ENCODE results near the gene ZC3HAV1L. TPM values are rescaled to one million over a fixed set of nuclear protein-coding genes. Genes with fewer than 3 reads are reported as not detected.
"Not testable (repeated sequence)": the region's sequence is repeated elsewhere in the genome, so short reads cannot be mapped to it uniquely, and the experiment has no call there.

The ZC3HAV1L gene
- total RNA-seq, 1 donor from 2014 or later, result 14.2 TPM

DNA sequence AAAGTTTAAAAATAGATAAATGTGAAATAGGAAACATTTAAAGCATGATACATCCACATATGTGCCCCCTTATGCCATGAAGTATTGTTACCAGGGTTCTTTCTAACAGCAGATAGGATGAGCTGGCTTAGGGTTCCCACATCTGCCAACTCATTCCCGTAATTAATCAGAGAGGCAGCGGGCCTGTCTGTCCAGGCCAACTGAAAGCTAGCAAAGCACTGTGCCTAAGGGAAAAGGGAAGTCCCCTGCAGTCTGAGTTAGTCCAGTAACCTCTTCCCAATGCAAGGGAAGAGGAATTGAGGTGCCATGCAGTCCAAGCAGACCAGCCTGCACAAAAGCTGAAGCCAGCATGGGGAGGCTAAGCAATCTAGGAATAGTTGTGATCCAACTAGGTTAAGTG is 18.3 kb upstream of the ZC3HAV1L start:
- no peak for DNase-seq (ENCODE audit: low read depth in 2 of 2)

- no peak for DNase-seq (ENCODE audit: low read depth in 2 of 2)
Measured at GRCh38 chr7:139051655-139052054, 15.8 kb upstream of the ZC3HAV1L start.

DNA sequence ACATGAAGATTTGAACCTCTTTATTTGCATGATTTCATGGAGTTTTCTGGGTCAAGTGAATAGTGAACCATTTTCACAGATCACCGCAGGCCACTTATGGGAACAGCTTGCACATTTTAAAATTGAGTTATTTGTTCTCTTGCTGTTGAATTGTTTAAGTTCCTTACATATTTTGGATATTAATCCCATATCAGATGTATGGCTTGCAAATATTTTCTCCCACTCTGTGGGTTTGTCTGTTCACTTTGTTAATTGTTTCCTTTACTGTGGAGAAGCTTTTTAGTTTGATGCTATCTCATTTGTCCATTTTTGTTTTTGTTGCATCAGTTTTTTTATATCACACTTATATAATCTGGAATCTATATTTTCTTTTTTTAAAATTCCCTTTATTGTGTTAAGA is 14.1 kb upstream of the ZC3HAV1L start:
- no peak for DNase-seq (ENCODE audit: low read depth in 2 of 2)

GRCh38 chr7:139049111-139049510 is 13.3 kb upstream of the ZC3HAV1L start:
- no peak for DNase-seq (ENCODE audit: low read depth in 2 of 2)

- no peak for DNase-seq (ENCODE audit: low read depth in 2 of 2)
Measured at GRCh38 chr7:139047970-139048369, 12.1 kb upstream of the ZC3HAV1L start.

GRCh38 chr7:139046143-139046542 is 10.3 kb upstream of the ZC3HAV1L start:
- DNase-seq (ENCODE audit: low read depth in 2 of 2), result no peak

- DNase-seq (ENCODE audit: low read depth in 2 of 2), result no peak
Measured at GRCh38 chr7:139044813-139045794, 9.3 kb upstream of the ZC3HAV1L start.

DNA sequence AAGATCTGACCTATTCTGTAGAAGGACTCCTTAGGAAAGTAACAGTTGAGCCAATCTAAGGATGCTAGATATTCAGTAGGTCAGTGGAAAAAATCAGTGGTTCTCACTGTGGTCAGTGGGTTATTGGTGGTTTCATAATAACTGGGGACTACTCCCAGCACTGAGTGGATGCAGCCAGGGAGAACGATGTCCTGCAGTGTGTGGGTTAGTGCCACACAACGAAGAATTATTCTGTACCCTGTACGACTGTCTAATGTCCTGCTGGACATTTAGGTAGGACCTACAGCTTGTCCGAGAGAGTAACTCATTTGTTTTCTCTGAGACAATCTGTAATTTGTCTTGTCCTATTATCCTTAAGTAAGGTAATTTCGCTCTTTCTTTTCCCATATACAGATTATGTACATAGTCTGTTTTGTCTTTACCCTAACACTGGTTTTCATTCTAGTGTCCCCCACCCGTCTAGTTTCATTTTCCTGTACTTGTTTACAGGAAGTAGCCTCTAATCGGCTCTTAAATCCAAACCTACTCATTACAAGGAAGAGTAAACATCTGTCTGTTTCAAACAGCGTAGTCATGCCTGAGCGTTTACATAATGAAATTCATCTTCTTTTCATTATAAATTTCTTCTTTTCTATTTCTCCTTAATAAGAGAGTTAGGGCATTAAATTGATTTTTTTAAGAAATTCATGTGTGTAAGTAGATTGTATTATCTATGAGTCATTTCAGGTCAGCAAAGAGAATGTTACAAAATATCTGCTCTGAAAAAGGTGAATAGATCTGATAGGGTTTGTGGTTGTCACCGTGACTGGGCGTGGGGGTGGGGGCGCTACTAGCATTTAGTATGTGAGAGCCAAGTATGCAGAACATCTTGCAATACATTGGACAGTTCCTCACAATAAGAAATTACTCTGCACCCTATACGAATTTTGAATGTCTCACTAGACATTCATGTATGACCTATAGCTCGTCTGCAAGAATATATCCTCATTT is 8.3 kb upstream of the ZC3HAV1L start:
- peak in 1 of 2 donors; percentile 23 for DNase-seq (ENCODE audit: low read depth in 2 of 2)

- DNase-seq (ENCODE audit: low read depth in 2 of 2), result no peak
Measured at GRCh38 chr7:139041378-139042085, 5.7 kb upstream of the ZC3HAV1L start.

DNA sequence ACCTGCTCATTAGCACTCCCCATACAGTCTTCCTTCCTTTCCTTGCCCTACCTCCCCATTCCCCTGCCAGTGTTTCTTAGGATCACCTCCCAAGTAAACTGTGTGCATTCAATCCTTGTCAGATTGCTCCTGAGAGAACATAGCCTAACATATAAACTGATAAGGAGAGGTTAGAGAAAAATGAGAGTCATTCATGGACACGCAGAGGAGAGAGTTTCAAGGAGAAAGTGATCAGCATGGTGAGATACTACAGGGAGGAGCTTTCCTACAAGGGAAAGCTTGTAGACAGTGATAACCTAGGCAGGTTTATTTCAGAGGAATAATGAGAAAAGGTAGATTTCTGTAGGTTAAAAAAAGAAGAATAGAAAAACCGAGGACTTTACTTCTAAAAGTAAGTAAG is 2.8 kb upstream of the ZC3HAV1L start:
- DNase-seq (ENCODE audit: low read depth in 2 of 2), result no peak

DNA sequence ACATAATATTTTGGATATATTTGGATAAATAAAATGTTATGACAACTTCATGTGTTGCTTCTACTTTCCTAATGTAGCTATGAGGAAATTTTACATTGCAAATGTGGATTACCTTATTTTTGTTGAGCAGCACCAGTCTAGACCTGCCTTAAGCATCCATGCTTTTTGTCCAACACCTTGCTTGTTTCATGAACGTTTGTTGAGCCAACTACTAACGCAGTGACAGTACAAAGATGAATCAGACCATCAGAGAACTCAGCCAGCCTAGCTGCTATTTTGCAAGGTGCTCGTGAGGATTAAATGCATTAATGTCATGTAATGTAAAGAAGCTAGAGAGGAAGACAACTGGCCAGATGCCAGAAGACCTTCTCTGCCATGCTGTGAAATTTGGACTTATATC is 1.1 kb upstream of the ZC3HAV1L start:
- no peak for DNase-seq (ENCODE audit: low read depth in 2 of 2)

GRCh38 chr7:139034855-139035585 is 822 bp downstream of the ZC3HAV1L start:
- peak in 1 of 2 donors; percentile 41 for DNase-seq (ENCODE audit: low read depth in 2 of 2)

- DNase-seq (ENCODE audit: low read depth in 2 of 2), result peak in 1 of 2 donors; percentile 22
Measured at GRCh38 chr7:139034336-139034735, 1.5 kb downstream of the ZC3HAV1L start.

DNA sequence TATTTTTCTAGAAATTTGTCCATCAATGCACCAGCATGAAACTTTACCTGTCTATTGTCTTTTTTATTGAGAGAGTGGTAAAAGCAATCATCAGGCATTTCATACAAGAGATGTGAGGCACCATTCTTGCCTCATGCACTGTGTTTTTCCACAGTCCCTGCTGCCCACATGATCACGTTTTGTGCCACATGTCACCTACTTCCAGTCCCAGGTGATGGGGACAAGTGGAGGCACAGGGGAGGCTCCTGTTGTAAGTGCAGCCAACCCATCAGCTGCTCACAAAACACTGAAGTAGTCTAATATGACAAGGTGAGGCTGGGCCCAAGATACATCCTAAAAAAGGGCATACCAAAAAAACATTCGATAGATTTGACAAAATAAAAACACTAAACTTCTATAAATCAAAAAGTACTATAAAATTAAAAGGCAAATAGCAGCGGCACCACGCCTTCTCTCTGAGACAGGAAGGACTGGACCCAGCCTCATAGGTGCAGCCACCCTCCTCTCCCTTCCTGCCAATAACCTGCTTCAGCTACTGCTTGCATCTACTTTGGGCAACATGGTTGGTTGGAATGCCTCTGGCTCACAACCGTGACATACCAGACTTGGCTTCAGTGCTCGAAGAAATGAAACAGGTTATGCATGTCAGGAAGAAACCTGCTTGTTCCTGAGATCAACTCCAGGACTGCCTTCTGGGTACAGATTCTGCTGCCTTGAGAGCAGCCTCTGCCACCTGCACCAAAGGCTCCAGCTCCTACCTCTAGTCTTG is 2.3 kb downstream of the ZC3HAV1L start:
- DNase-seq (ENCODE audit: low read depth in 2 of 2), result no peak

GRCh38 chr7:139032473-139032872 is 3.4 kb downstream of the ZC3HAV1L start:
- no peak for DNase-seq (ENCODE audit: low read depth in 2 of 2)

GRCh38 chr7:139029353-139029752 is 6.5 kb downstream of the ZC3HAV1L start:
- DNase-seq (ENCODE audit: low read depth in 2 of 2), result no peak

GRCh38 chr7:139026551-139026950 is 9.3 kb downstream of the ZC3HAV1L start:
- DNase-seq (ENCODE audit: low read depth in 2 of 2), result no peak

DNA sequence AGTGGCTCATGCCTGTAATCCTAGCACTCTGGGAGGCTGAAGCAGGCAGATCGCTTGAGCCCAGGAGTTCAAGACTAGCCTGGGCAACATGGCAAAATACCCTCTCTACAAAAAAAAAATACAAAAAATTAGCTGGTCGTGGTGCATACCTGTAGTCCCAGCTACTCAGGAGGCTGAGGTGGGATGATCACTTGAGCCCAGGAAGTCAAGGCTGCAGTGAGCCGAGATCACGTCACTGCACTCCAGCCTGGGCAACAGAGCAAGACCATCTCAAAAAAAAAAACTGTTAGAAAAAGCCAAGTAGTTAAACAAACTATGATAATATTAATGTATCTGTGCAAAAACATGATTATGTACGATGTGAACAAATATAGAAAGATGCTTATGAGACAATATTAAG is 10.0 kb downstream of the ZC3HAV1L start:
- DNase-seq (ENCODE audit: low read depth in 2 of 2), result not testable (repeated sequence)

DNA sequence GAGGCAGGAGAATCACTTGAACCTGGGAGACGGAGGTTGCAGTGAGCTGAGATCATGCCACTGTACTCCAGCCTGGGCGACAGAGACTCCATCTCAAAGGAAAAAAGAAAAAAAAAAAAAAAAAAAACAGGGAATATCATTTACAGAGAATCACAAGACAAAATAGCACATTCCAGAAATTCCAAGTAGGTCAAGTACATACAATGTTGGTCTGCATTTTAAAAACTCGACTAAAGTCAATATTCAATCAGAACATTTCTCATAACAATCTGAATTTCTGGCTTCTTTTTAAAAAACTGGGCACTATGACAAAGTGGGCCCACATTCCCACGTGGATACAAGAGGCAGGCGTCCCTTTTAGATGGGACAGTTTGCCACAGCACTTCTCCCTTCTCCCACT is 12.8 kb downstream of the ZC3HAV1L start:
- DNase-seq (ENCODE audit: low read depth in 2 of 2), result no peak

DNA sequence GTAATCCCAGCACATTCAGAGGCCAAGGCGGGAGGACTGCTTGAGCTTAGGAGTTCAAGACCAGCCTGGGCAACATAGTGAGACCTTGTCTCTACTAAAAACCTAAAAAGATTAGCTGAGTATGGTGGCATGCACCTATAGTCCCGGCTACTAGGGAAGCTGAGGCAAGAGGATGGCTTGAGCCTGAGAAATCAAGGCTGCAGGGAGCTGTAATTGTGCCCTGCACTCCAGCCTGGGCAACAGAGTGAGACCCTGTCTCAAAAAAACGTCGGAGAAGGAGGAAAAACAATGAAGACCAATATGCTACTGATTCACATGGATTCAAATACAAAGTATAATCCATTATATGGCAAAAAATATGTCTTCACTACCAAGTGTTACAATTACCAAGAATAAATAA is 13.6 kb downstream of the ZC3HAV1L start:
- DNase-seq (ENCODE audit: low read depth in 2 of 2), result no peak

All from dermis microvascular lymphatic vessel endothelial cell (primary cell).